ENCODE data around the gene SLC24A5.

SLC24A5 gene

DNA sequence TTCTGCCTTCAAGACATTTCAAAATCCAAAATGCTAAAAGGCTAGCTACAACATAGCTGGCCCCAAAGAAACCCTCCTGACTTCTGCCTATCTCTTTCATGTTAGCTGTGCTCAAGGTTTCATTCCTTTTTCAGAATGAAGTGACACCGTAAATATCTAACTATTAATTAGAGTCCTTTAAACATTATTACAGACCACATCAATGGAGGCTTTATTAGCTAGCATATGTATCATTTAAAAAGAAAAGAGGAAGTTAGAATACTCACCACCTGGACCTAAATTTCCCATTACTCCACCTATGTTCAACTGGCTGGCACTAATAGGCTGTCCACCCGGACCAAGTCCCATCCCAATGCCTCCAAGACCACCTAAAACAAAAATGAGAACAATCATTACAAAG, 32.7 kb downstream of the SLC24A5 start:
- no peak for TF ChIP-seq FOXM1 (IDR thresholded peaks at IDR 0.05; ENCODE audit: borderline replicate concordance, low read depth)
- TF ChIP-seq YY1 (IDR thresholded peaks at IDR 0.05; ENCODE audit: low read depth), result no peak
- TF ChIP-seq, protein P1, sequence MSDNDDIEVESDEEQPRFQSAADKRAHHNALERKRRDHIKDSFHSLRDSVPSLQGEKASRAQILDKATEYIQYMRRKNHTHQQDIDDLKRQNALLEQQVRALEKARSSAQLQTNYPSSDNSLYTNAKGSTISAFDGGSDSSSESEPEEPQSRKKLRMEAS (IDR thresholded peaks at IDR 0.05), result no peak
- TF ChIP-seq EGR1 (IDR thresholded peaks at IDR 0.05), result no peak
- TF ChIP-seq TAF1 (IDR thresholded peaks at IDR 0.05; ENCODE audit: low read depth), result no peak
- TF ChIP-seq EP300 (IDR thresholded peaks at IDR 0.05; ENCODE audit: borderline replicate concordance), result no peak
- TF ChIP-seq CEBPB (IDR thresholded peaks at IDR 0.05), result no peak
- TF ChIP-seq TCF12 (IDR thresholded peaks at IDR 0.05; ENCODE audit: low read depth), result no peak
- no peak for TF ChIP-seq TEAD4 (IDR thresholded peaks at IDR 0.05)
- TF ChIP-seq, protein P2, sequence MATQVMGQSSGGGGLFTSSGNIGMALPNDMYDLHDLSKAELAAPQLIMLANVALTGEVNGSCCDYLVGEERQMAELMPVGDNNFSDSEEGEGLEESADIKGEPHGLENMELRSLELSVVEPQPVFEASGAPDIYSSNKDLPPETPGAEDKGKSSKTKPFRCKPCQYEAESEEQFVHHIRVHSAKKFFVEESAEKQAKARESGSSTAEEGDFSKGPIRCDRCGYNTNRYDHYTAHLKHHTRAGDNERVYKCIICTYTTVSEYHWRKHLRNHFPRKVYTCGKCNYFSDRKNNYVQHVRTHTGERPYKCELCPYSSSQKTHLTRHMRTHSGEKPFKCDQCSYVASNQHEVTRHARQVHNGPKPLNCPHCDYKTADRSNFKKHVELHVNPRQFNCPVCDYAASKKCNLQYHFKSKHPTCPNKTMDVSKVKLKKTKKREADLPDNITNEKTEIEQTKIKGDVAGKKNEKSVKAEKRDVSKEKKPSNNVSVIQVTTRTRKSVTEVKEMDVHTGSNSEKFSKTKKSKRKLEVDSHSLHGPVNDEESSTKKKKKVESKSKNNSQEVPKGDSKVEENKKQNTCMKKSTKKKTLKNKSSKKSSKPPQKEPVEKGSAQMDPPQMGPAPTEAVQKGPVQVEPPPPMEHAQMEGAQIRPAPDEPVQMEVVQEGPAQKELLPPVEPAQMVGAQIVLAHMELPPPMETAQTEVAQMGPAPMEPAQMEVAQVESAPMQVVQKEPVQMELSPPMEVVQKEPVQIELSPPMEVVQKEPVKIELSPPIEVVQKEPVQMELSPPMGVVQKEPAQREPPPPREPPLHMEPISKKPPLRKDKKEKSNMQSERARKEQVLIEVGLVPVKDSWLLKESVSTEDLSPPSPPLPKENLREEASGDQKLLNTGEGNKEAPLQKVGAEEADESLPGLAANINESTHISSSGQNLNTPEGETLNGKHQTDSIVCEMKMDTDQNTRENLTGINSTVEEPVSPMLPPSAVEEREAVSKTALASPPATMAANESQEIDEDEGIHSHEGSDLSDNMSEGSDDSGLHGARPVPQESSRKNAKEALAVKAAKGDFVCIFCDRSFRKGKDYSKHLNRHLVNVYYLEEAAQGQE (IDR thresholded peaks at IDR 0.05; ENCODE audit: low read depth), result no peak
- TF ChIP-seq ZBTB7A (IDR thresholded peaks at IDR 0.05; ENCODE audit: low read depth), result no peak
- no peak for TF ChIP-seq CREB1 (IDR thresholded peaks at IDR 0.05; ENCODE audit: low read depth)
- TF ChIP-seq NFIC (IDR thresholded peaks at IDR 0.05), result no peak
- TF ChIP-seq, protein P3, sequence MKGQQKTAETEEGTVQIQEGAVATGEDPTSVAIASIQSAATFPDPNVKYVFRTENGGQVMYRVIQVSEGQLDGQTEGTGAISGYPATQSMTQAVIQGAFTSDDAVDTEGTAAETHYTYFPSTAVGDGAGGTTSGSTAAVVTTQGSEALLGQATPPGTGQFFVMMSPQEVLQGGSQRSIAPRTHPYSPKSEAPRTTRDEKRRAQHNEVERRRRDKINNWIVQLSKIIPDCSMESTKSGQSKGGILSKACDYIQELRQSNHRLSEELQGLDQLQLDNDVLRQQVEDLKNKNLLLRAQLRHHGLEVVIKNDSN (IDR thresholded peaks at IDR 0.05), result no peak
- TF ChIP-seq RAD21 (IDR thresholded peaks at IDR 0.05; ENCODE audit: low read depth), result no peak

DNA sequence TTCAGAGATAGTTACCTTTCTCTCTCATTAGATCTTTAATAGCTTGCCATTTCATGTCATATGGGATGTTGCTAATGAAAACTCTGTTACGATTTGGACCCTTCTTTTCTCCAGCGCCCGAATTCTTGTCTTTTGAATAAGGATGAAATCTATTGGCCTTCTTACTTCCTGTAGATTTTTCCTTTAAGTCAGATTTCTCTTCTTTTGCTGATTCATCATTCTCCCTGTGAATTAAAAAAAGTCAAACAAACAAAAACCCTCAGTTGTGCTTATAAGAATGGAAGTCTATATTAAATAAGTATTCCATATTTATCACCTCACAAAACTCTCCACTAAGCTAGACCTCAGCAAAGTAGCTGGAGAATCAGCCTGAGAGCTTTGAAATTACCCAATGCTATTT, 47.8 kb downstream of the SLC24A5 start:
- TF ChIP-seq TCF12 (IDR thresholded peaks at IDR 0.05; ENCODE audit: low read depth) (no peak), EGR1 (IDR thresholded peaks at IDR 0.05) (no peak), ZBTB7A (IDR thresholded peaks at IDR 0.05; ENCODE audit: low read depth) (no peak), NFIC (IDR thresholded peaks at IDR 0.05) (no peak), TEAD4 (IDR thresholded peaks at IDR 0.05) (no peak), FOXM1 (IDR thresholded peaks at IDR 0.05; ENCODE audit: borderline replicate concordance, low read depth) (no peak), CREB1 (IDR thresholded peaks at IDR 0.05; ENCODE audit: low read depth) (no peak), RAD21 (IDR thresholded peaks at IDR 0.05; ENCODE audit: low read depth) (no peak), CEBPB (IDR thresholded peaks at IDR 0.05) (no peak), EP300 (IDR thresholded peaks at IDR 0.05; ENCODE audit: borderline replicate concordance) (no peak), YY1 (IDR thresholded peaks at IDR 0.05; ENCODE audit: low read depth) (no peak), TAF1 (IDR thresholded peaks at IDR 0.05; ENCODE audit: low read depth) (no peak)
- TF ChIP-seq, protein P1 (IDR thresholded peaks at IDR 0.05), result no peak
- TF ChIP-seq, protein P2 (IDR thresholded peaks at IDR 0.05; ENCODE audit: low read depth), result no peak
- TF ChIP-seq, protein P3 (IDR thresholded peaks at IDR 0.05), result no peak

DNA sequence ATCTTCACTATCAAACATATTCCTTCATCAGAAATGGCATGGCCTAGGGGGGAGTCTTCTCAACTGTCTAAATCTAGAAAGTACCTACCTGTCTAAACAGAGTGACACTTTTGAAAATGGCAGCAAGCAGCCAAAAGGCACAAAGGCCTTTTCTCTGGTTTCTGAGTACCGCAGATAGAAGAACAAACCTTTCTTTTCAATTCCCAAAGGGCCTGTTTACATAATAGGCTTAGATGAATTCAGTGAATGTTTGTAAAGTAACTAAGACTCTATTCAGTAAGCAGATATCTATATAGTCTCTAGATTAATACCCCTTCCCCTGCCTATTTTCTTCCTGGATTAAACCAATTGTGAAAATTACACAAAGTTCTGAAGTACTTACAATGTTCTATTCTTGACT, 50.2 kb downstream of the SLC24A5 start:
- TF ChIP-seq EP300 (IDR thresholded peaks at IDR 0.05; ENCODE audit: borderline replicate concordance) (no peak), ZBTB7A (IDR thresholded peaks at IDR 0.05; ENCODE audit: low read depth) (no peak), RAD21 (IDR thresholded peaks at IDR 0.05; ENCODE audit: low read depth) (no peak), TAF1 (IDR thresholded peaks at IDR 0.05; ENCODE audit: low read depth) (no peak), FOXM1 (IDR thresholded peaks at IDR 0.05; ENCODE audit: borderline replicate concordance, low read depth) (no peak), CEBPB (IDR thresholded peaks at IDR 0.05) (no peak), NFIC (IDR thresholded peaks at IDR 0.05) (no peak), TCF12 (IDR thresholded peaks at IDR 0.05; ENCODE audit: low read depth) (no peak)
- TF ChIP-seq, protein P1 (IDR thresholded peaks at IDR 0.05), result no peak
- TF ChIP-seq, protein P3 (IDR thresholded peaks at IDR 0.05), result no peak
- TF ChIP-seq, protein P2 (IDR thresholded peaks at IDR 0.05; ENCODE audit: low read depth), result no peak

DNA sequence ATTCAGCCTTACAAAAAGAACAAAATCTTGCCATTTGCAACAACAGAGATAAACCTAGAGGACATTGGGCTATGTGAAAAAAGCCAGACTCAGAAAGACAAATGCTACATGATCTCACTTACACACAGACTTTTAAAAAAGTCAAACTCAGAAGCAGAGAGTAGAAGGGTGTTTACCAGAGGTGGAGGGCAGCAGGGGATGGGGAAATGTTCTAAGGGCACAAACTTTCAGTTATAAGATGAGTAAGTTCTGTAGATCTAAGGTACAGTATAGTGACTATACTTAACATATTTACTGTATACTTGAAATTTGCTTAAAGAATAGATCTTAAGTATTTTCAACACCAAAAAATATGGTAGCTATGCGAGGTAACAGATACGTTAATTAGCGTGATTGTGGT, 54.3 kb downstream of the SLC24A5 start:
- TF ChIP-seq, protein P1 (IDR thresholded peaks at IDR 0.05), result no peak
- no peak for TF ChIP-seq TCF12 (IDR thresholded peaks at IDR 0.05; ENCODE audit: low read depth)
- TF ChIP-seq ZBTB7A (IDR thresholded peaks at IDR 0.05; ENCODE audit: low read depth), result no peak
- TF ChIP-seq EGR1 (IDR thresholded peaks at IDR 0.05), result no peak
- TF ChIP-seq YY1 (IDR thresholded peaks at IDR 0.05; ENCODE audit: low read depth), result no peak
- no peak for TF ChIP-seq EP300 (IDR thresholded peaks at IDR 0.05; ENCODE audit: borderline replicate concordance)
- no peak for TF ChIP-seq TEAD4 (IDR thresholded peaks at IDR 0.05)
- TF ChIP-seq FOXM1 (IDR thresholded peaks at IDR 0.05; ENCODE audit: borderline replicate concordance, low read depth), result no peak
- no peak for TF ChIP-seq RAD21 (IDR thresholded peaks at IDR 0.05; ENCODE audit: low read depth)
- TF ChIP-seq NFIC (IDR thresholded peaks at IDR 0.05), result no peak
- TF ChIP-seq, protein P2 (IDR thresholded peaks at IDR 0.05; ENCODE audit: low read depth), result no peak
- TF ChIP-seq TAF1 (IDR thresholded peaks at IDR 0.05; ENCODE audit: low read depth), result no peak
- no peak for TF ChIP-seq CEBPB (IDR thresholded peaks at IDR 0.05)

Measured in Ishikawa (cell line).